Left kidney (tissue), 2 donors: ENCODE results near the gene LPAR3. TPM values are rescaled to one million over a fixed set of nuclear protein-coding genes. Genes with fewer than 3 reads are reported as not detected.
"Not testable (repeated sequence)": the region's sequence is repeated elsewhere in the genome, so short reads cannot be mapped to it uniquely, and the experiment has no call there.

Experiments used
- DNase-seq: peaks from one replicate; pipeline ENCODE4 v3.0.0-alpha.2; 2013
- polyA plus RNA-seq: library from polyadenylated mRNA; unstranded; fragments of 120-200 nt; gene quantifications from one replicate; pipeline ENCODE4 v1.2.1, GENCODE V29; 2013; ENCODE audit not compliant: insufficient read length

Gene LPAR3
- polyA plus RNA-seq, 1 donor = 1.4 TPM

- no peak for DNase-seq
Measured at GRCh38 chr1:84907095-84907827, 14.3 kb upstream of the LPAR3 start.

GRCh38 chr1:84902727-84903126 is 9.7 kb upstream of the LPAR3 start:
- not testable (repeated sequence) for DNase-seq

- DNase-seq = no peak
Measured at GRCh38 chr1:84899969-84900368, 7.0 kb upstream of the LPAR3 start.

- DNase-seq = no peak
Measured at GRCh38 chr1:84896279-84896678, 3.3 kb upstream of the LPAR3 start.

GRCh38 chr1:84890566-84890965 is 2.4 kb downstream of the LPAR3 start:
- DNase-seq = no peak

- DNase-seq = no peak
Measured at GRCh38 chr1:84889437-84889836, 3.6 kb downstream of the LPAR3 start.

GRCh38 chr1:84888753-84889152 is 4.3 kb downstream of the LPAR3 start:
- no peak for DNase-seq

GRCh38 chr1:84887261-84887934 is 5.6 kb downstream of the LPAR3 start:
- DNase-seq = no peak

- no peak for DNase-seq
Measured at GRCh38 chr1:84885469-84885868, 7.5 kb downstream of the LPAR3 start.

- DNase-seq = no peak
Measured at GRCh38 chr1:84884671-84885389, 8.2 kb downstream of the LPAR3 start.

GRCh38 chr1:84883286-84883685 is 9.7 kb downstream of the LPAR3 start:
- DNase-seq = no peak

GRCh38 chr1:84877592-84877991 is 15.4 kb downstream of the LPAR3 start:
- DNase-seq = no peak

GRCh38 chr1:84876353-84876752 is 16.7 kb downstream of the LPAR3 start:
- no peak for DNase-seq

GRCh38 chr1:84873366-84873765 is 19.6 kb downstream of the LPAR3 start:
- DNase-seq = no peak

- DNase-seq = no peak
Measured at GRCh38 chr1:84872696-84873355, 20.2 kb downstream of the LPAR3 start.

- no peak for DNase-seq
Measured at GRCh38 chr1:84871181-84871580, 21.8 kb downstream of the LPAR3 start.

GRCh38 chr1:84870591-84870990 is 22.4 kb downstream of the LPAR3 start:
- DNase-seq = no peak

- no peak for DNase-seq
Measured at GRCh38 chr1:84869720-84870119, 23.3 kb downstream of the LPAR3 start.

GRCh38 chr1:84862810-84863251 is 30.2 kb downstream of the LPAR3 start:
- DNase-seq = no peak

GRCh38 chr1:84861988-84862644 is 30.9 kb downstream of the LPAR3 start:
- DNase-seq = no peak

- no peak for DNase-seq
Measured at GRCh38 chr1:84861516-84861915, 31.5 kb downstream of the LPAR3 start.

GRCh38 chr1:84859866-84860265 is 33.1 kb downstream of the LPAR3 start:
- DNase-seq = no peak
